Measurements from ENCODE around the gene MBD6. TPM values are rescaled to one million over a fixed set of nuclear protein-coding genes. Genes with fewer than 3 reads are reported as not detected.

The MBD6 gene
- total and polyA plus RNA-seq, 7 donors: 11.6 to 52.9 (median 29.5) TPM

- H3K9me3 ChIP-seq: no peaks in the 10 kb centered on the region
- 81 to 84% (median 83%) methylated on average over 12 of the region's 12 CpGs for WGBS, 3 donors
- no peak for ATAC-seq
- H3K27me3 ChIP-seq (ENCODE audit: insufficient read depth in 3 of 3, low read length in 2 of 3): peaks cover 0 to 35% (median 0%) of the 10 kb centered on the region in 3 donors
- H3K27ac ChIP-seq: no peak overlapping the region
- no peak overlapping the region for H3K4me3 ChIP-seq
- H3K4me1 ChIP-seq: no peaks in the 10 kb centered on the region
- H3K36me3 ChIP-seq (ENCODE audit: insufficient read depth in 1 of 2, low read depth in 1 of 2): no peaks in the 10 kb centered on the region
- intact Hi-C loops (cut with DNase I): no loop called here
- TF ChIP-seq, protein P1, sequence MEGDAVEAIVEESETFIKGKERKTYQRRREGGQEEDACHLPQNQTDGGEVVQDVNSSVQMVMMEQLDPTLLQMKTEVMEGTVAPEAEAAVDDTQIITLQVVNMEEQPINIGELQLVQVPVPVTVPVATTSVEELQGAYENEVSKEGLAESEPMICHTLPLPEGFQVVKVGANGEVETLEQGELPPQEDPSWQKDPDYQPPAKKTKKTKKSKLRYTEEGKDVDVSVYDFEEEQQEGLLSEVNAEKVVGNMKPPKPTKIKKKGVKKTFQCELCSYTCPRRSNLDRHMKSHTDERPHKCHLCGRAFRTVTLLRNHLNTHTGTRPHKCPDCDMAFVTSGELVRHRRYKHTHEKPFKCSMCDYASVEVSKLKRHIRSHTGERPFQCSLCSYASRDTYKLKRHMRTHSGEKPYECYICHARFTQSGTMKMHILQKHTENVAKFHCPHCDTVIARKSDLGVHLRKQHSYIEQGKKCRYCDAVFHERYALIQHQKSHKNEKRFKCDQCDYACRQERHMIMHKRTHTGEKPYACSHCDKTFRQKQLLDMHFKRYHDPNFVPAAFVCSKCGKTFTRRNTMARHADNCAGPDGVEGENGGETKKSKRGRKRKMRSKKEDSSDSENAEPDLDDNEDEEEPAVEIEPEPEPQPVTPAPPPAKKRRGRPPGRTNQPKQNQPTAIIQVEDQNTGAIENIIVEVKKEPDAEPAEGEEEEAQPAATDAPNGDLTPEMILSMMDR (IDR thresholded peaks at IDR 0.05): no peak
- DNase-seq: no peak
Observed at GRCh38 chr12:57571926-57572762, 49.5 kb downstream of the MBD6 start.

- WGBS, 3 donors: 81 to 86% (median 84%) methylated on average over 10 of the region's 10 CpGs
Observed at GRCh38 chr12:57574795-57575194, 52.2 kb downstream of the MBD6 start.

GRCh38 chr12:57575771-57576612 lies 53.4 kb downstream of the MBD6 start:
- intact Hi-C loops (cut with DNase I): no loop called here
- DNase-seq (no peak), ATAC-seq (no peak)
- no peaks in the 10 kb centered on the region for H3K36me3 ChIP-seq (ENCODE audit: insufficient read depth in 1 of 2, low read depth in 1 of 2)
- TF ChIP-seq, protein P1 (IDR thresholded peaks at IDR 0.05): no peak
- WGBS, 3 donors: 74 to 81% (median 75%) methylated on average over 12 of the region's 12 CpGs
- H3K27ac ChIP-seq: no peak overlapping the region
- H3K4me3 ChIP-seq: no peak overlapping the region
- H3K4me1 ChIP-seq: no peaks in the 10 kb centered on the region
- H3K27me3 ChIP-seq (ENCODE audit: insufficient read depth in 3 of 3, low read length in 2 of 3): peaks cover 0 to 10% (median 0%) of the 10 kb centered on the region in 3 donors
- no peaks in the 10 kb centered on the region for H3K9me3 ChIP-seq

More at GRCh38 chr12:57574795-57575194, 52.2 kb downstream of the MBD6 start:
- Histone ChIP-seq H3K4me1 (no peaks in the 10 kb centered on the region), H3K9me3 (no peaks in the 10 kb centered on the region), H3K4me3 (no peak overlapping the region), H3K27me3 (ENCODE audit: insufficient read depth in 3 of 3, low read length in 2 of 3) (peaks cover 0 to 17% (median 0%) of the 10 kb centered on the region in 3 donors), H3K27ac (no peak overlapping the region), H3K36me3 (ENCODE audit: insufficient read depth in 1 of 2, low read depth in 1 of 2) (no peaks in the 10 kb centered on the region)
- DNase-seq (no peak), ATAC-seq (no peak)
- TF ChIP-seq, protein P1 (IDR thresholded peaks at IDR 0.05): no peak
- intact Hi-C loops (cut with DNase I): no loop called here

- WGBS, 3 donors: 66 to 73% (median 70%) methylated on average over 9 of the region's 9 CpGs
- Histone ChIP-seq H3K36me3 (ENCODE audit: insufficient read depth in 1 of 2, low read depth in 1 of 2) (no peaks in the 10 kb centered on the region), H3K9me3 (no peaks in the 10 kb centered on the region), H3K27me3 (ENCODE audit: insufficient read depth in 3 of 3, low read length in 2 of 3) (peaks cover 0 to 9% (median 2%) of the 10 kb centered on the region in 3 donors), H3K27ac (no peak overlapping the region), H3K4me1 (no peaks in the 10 kb centered on the region), H3K4me3 (no peak overlapping the region)
- TF ChIP-seq, protein P1 (IDR thresholded peaks at IDR 0.05): no peak
- ATAC-seq (no peak), DNase-seq (no peak)
- intact Hi-C loops (cut with DNase I): no loop called here
Observed at GRCh38 chr12:57576613-57577160, 54.1 kb downstream of the MBD6 start.
